ENCODE measurements around the gene RCAN2. TPM values are rescaled to one million over a fixed set of nuclear protein-coding genes. Genes with fewer than 3 reads are reported as not detected.

The RCAN2 gene
- total and polyA plus RNA-seq, 9 of the 15 experiments (the other 6 are each of a cell fraction or from before 2014, with no cell fraction given): 0.04 TPM; not detected in 8

DNA sequence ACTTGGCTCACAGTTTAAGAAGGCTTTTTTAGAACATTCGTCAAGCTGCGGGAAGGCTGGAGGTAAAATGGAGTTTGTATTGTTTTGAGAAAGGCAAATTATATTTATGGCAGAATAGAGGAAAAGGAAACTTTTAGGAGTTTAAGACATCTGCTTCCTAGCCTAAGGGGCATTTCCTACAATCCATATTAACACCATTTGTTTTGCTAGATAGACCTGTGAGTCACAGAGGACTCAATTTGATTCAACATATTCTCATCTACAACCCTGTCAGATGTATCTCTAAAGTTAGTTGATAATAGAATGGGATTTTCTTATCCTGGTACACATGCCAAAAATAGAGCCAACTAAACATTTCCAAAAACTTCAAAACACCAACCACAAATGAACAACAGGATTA, 35.0 kb downstream of the RCAN2 start (continued):
- TF ChIP-seq HNRNPUL1 (IDR thresholded peaks at IDR 0.05; ENCODE audit: low read length) (no peak), ETS2 (tag; IDR thresholded peaks at IDR 0.05; ENCODE audit: borderline replicate concordance, poor library complexity, severe bottlenecking) (no peak), SIN3B (IDR thresholded peaks at IDR 0.05; ENCODE audit: low read depth) (no peak), CBX3 (IDR thresholded peaks at IDR 0.05; ENCODE audit: borderline replicate concordance in 1 of 2, low read length in 2 of 2) (no peak)

- H3K79me2 ChIP-seq (ENCODE audit: control insufficient read depth, insufficient read depth, low read length): no peaks in the 10 kb centered on the region
- H3K9ac ChIP-seq (ENCODE audit: insufficient read depth in 1 of 2, low read depth in 2 of 2, low read length in 2 of 2): no peak overlapping the region
- H3K36me3 ChIP-seq (ENCODE audit: control insufficient read depth, insufficient read depth, low read length): no peaks in the 10 kb centered on the region
- ATAC-seq (no peak), DNase-seq (ENCODE audit: extremely low read depth in 1 of 4, low spot score in 3 of 4) (no peak), FAIRE-seq (no peak)
- CTCF ChIA-PET (ENCODE audit: low intra/inter-chr PET ratio): no interaction called here
- H3K9me1 ChIP-seq (ENCODE audit: control insufficient read depth, insufficient read depth, low read length): no peaks in the 10 kb centered on the region
- no peaks in the 10 kb centered on the region for H3K27me3 ChIP-seq (ENCODE audit: control insufficient read depth in 2 of 2, insufficient read depth in 2 of 2, low read length in 2 of 2)
- no peak overlapping the region for H3K27ac ChIP-seq (ENCODE audit: extremely low read depth, low read depth, low read length)
- H4K20me1 ChIP-seq (replicated peaks; ENCODE audit: control insufficient read depth, insufficient read depth, low read length): no peaks in the 10 kb centered on the region
- no peak overlapping the region for H3K4me3 ChIP-seq
- POLR2A ChIA-PET: no interaction called here
- 0% methylated on average over 1 of the region's 1 CpG for WGBS (ENCODE audit: insufficient coverage, low coverage, missing lambda C conversion rate)
- no peak overlapping the region for H2AFZ ChIP-seq (ENCODE audit: low read depth, low read length)
- no peaks in the 10 kb centered on the region for H3K4me1 ChIP-seq (replicated peaks in 1 of 2; ENCODE audit: control insufficient read depth in 2 of 2, insufficient read depth in 2 of 2, low read length in 2 of 2)
- in situ Hi-C loops (cut with MboI) (no loop called here), intact Hi-C loops (cut with micrococcal nuclease) (no loop called here)
- H3K4me2 ChIP-seq (ENCODE audit: insufficient read depth, low read length): no peak overlapping the region
- BruUV-seq (replicated peaks): no TSS peak
- no peaks in the 10 kb centered on the region for H3K9me3 ChIP-seq (replicated peaks; ENCODE audit: control insufficient read depth, insufficient read depth, low read depth, low read length)
- TF ChIP-seq, protein P1, sequence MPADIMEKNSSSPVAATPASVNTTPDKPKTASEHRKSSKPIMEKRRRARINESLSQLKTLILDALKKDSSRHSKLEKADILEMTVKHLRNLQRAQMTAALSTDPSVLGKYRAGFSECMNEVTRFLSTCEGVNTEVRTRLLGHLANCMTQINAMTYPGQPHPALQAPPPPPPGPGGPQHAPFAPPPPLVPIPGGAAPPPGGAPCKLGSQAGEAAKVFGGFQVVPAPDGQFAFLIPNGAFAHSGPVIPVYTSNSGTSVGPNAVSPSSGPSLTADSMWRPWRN (IDR thresholded peaks at IDR 0.05; ENCODE audit: low read depth): no peak
- TF ChIP-seq, protein P2, sequence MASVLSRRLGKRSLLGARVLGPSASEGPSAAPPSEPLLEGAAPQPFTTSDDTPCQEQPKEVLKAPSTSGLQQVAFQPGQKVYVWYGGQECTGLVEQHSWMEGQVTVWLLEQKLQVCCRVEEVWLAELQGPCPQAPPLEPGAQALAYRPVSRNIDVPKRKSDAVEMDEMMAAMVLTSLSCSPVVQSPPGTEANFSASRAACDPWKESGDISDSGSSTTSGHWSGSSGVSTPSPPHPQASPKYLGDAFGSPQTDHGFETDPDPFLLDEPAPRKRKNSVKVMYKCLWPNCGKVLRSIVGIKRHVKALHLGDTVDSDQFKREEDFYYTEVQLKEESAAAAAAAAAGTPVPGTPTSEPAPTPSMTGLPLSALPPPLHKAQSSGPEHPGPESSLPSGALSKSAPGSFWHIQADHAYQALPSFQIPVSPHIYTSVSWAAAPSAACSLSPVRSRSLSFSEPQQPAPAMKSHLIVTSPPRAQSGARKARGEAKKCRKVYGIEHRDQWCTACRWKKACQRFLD (CRISPR knock-in tag; IDR thresholded peaks at IDR 0.05): no peak
- TF ChIP-seq XRCC5 (IDR thresholded peaks at IDR 0.05; ENCODE audit: low read depth, low read length) (no peak), E2F6 (IDR thresholded peaks at IDR 0.05; ENCODE audit: borderline replicate concordance in 1 of 2, extremely low read depth in 1 of 2, insufficient read depth in 1 of 2, insufficient read length in 1 of 2, low read depth in 1 of 2, low read length in 1 of 2, poor library complexity in 1 of 2, severe bottlenecking in 1 of 2) (no peak), ZNF280B (CRISPR knock-in tag; IDR thresholded peaks at IDR 0.05) (no peak), POLR2AphosphoS5 (IDR thresholded peaks at IDR 0.05; ENCODE audit: control insufficient read depth, insufficient read depth, low read depth, low read length) (no peak), TEAD4 (IDR thresholded peaks at IDR 0.05; ENCODE audit: low read length) (no peak), TEAD4 (CRISPR knock-in tag; IDR thresholded peaks at IDR 0.05; ENCODE audit: borderline replicate concordance) (no peak), CTBP1 (IDR thresholded peaks at IDR 0.05; ENCODE audit: borderline replicate concordance) (no peak)
Observed at GRCh38 chr6:46454691-46455090, 36.6 kb downstream of the RCAN2 start.

Data from K562 (cell line).